ENCODE measurements around the gene CASP10.
"Not testable (repeated sequence)": the region's sequence is repeated elsewhere in the genome, so short reads cannot be mapped to it uniquely, and the experiment has no call there.

CASP10 gene

GRCh38 chr2:201164166-201164565, 18.8 kb upstream of the CASP10 start:
- H3K27me3 ChIP-seq (ENCODE audit: control insufficient read depth, insufficient read depth, low read length) = no peaks in the 10 kb centered on the region
- no peak overlapping the region for H3K9ac ChIP-seq (ENCODE audit: low read length)
- no peak overlapping the region for H3K4me3 ChIP-seq (ENCODE audit: low read length)
- no peaks in the 10 kb centered on the region for H3K4me1 ChIP-seq (ENCODE audit: control insufficient read depth, insufficient read depth, low read length)
- H3K36me3 ChIP-seq (ENCODE audit: control insufficient read depth, insufficient read depth, low read length) = peaks cover 35% of the 10 kb centered on the region
- H3K27ac ChIP-seq (ENCODE audit: low read depth, low read length) = no peak overlapping the region

GRCh38 chr2:201167546-201167945, 15.4 kb upstream of the CASP10 start:
- Histone ChIP-seq H3K9ac (ENCODE audit: low read length) (no peak overlapping the region), H3K36me3 (ENCODE audit: control insufficient read depth, insufficient read depth, low read length) (peaks cover 22% of the 10 kb centered on the region), H3K27ac (ENCODE audit: low read depth, low read length) (no peak overlapping the region), H3K27me3 (ENCODE audit: control insufficient read depth, insufficient read depth, low read length) (no peaks in the 10 kb centered on the region), H3K4me1 (ENCODE audit: control insufficient read depth, insufficient read depth, low read length) (no peaks in the 10 kb centered on the region), H3K4me3 (ENCODE audit: low read length) (no peak overlapping the region)

GRCh38 chr2:201168496-201168895, 14.4 kb upstream of the CASP10 start:
- peaks cover 17% of the 10 kb centered on the region for H3K36me3 ChIP-seq (ENCODE audit: control insufficient read depth, insufficient read depth, low read length)
- not testable (repeated sequence) for H3K27ac ChIP-seq (ENCODE audit: low read depth, low read length); H3K9ac ChIP-seq (ENCODE audit: low read length); H3K4me1 ChIP-seq (ENCODE audit: control insufficient read depth, insufficient read depth, low read length); H3K4me3 ChIP-seq (ENCODE audit: low read length); H3K27me3 ChIP-seq (ENCODE audit: control insufficient read depth, insufficient read depth, low read length)

GRCh38 chr2:201171259-201171814, 11.6 kb upstream of the CASP10 start:
- no peak overlapping the region for H3K4me3 ChIP-seq (ENCODE audit: low read length)
- no peaks in the 10 kb centered on the region for H3K27me3 ChIP-seq (ENCODE audit: control insufficient read depth, insufficient read depth, low read length)
- no peak overlapping the region for H3K27ac ChIP-seq (ENCODE audit: low read depth, low read length)
- H3K4me1 ChIP-seq (ENCODE audit: control insufficient read depth, insufficient read depth, low read length) = no peaks in the 10 kb centered on the region
- peaks cover 3% of the 10 kb centered on the region for H3K36me3 ChIP-seq (ENCODE audit: control insufficient read depth, insufficient read depth, low read length)
- no peak overlapping the region for H3K9ac ChIP-seq (ENCODE audit: low read length)

GRCh38 chr2:201172279-201172678, 10.7 kb upstream of the CASP10 start:
- no peaks in the 10 kb centered on the region for H3K4me1 ChIP-seq (ENCODE audit: control insufficient read depth, insufficient read depth, low read length)
- H3K27me3 ChIP-seq (ENCODE audit: control insufficient read depth, insufficient read depth, low read length) = no peaks in the 10 kb centered on the region
- H3K27ac ChIP-seq (ENCODE audit: low read depth, low read length) = no peak overlapping the region
- peaks cover 3% of the 10 kb centered on the region for H3K36me3 ChIP-seq (ENCODE audit: control insufficient read depth, insufficient read depth, low read length)
- H3K9ac ChIP-seq (ENCODE audit: low read length) = no peak overlapping the region
- no peak overlapping the region for H3K4me3 ChIP-seq (ENCODE audit: low read length)

- Histone ChIP-seq H3K4me3 (ENCODE audit: low read length) (no peak overlapping the region), H3K27ac (ENCODE audit: low read depth, low read length) (no peak overlapping the region), H3K36me3 (ENCODE audit: control insufficient read depth, insufficient read depth, low read length) (no peaks in the 10 kb centered on the region), H3K9ac (ENCODE audit: low read length) (no peak overlapping the region), H3K27me3 (ENCODE audit: control insufficient read depth, insufficient read depth, low read length) (no peaks in the 10 kb centered on the region), H3K4me1 (ENCODE audit: control insufficient read depth, insufficient read depth, low read length) (no peaks in the 10 kb centered on the region)
These were observed 8.3 kb upstream of the CASP10 start for GRCh38 chr2:201174687-201175086.

GRCh38 chr2:201176081-201176481, 6.9 kb upstream of the CASP10 start:
- H3K4me1 ChIP-seq (ENCODE audit: control insufficient read depth, insufficient read depth, low read length) = no peaks in the 10 kb centered on the region
- H3K9ac ChIP-seq (ENCODE audit: low read length) = no peak overlapping the region
- no peaks in the 10 kb centered on the region for H3K36me3 ChIP-seq (ENCODE audit: control insufficient read depth, insufficient read depth, low read length)
- no peak overlapping the region for H3K27ac ChIP-seq (ENCODE audit: low read depth, low read length)
- no peak overlapping the region for H3K4me3 ChIP-seq (ENCODE audit: low read length)
- no peaks in the 10 kb centered on the region for H3K27me3 ChIP-seq (ENCODE audit: control insufficient read depth, insufficient read depth, low read length)

GRCh38 chr2:201180010-201180409, 2.9 kb upstream of the CASP10 start:
- Histone ChIP-seq H3K4me1 (ENCODE audit: control insufficient read depth, insufficient read depth, low read length) (no peaks in the 10 kb centered on the region), H3K9ac (ENCODE audit: low read length) (no peak overlapping the region), H3K4me3 (ENCODE audit: low read length) (no peak overlapping the region), H3K36me3 (ENCODE audit: control insufficient read depth, insufficient read depth, low read length) (no peaks in the 10 kb centered on the region), H3K27ac (ENCODE audit: low read depth, low read length) (no peak overlapping the region), H3K27me3 (ENCODE audit: control insufficient read depth, insufficient read depth, low read length) (no peaks in the 10 kb centered on the region)

- Histone ChIP-seq H3K4me1 (ENCODE audit: control insufficient read depth, insufficient read depth, low read length) (no peaks in the 10 kb centered on the region), H3K27ac (ENCODE audit: low read depth, low read length) (no peak overlapping the region), H3K9ac (ENCODE audit: low read length) (no peak overlapping the region), H3K27me3 (ENCODE audit: control insufficient read depth, insufficient read depth, low read length) (no peaks in the 10 kb centered on the region), H3K36me3 (ENCODE audit: control insufficient read depth, insufficient read depth, low read length) (no peaks in the 10 kb centered on the region), H3K4me3 (ENCODE audit: low read length) (peak overlapping the region; percentile 60)
These were observed 405 bp downstream of the CASP10 start for GRCh38 chr2:201183365-201183727.

GRCh38 chr2:201183835-201184234, 894 bp downstream of the CASP10 start:
- not testable (repeated sequence) for H3K4me1 ChIP-seq (ENCODE audit: control insufficient read depth, insufficient read depth, low read length); H3K27me3 ChIP-seq (ENCODE audit: control insufficient read depth, insufficient read depth, low read length); H3K9ac ChIP-seq (ENCODE audit: low read length); H3K36me3 ChIP-seq (ENCODE audit: control insufficient read depth, insufficient read depth, low read length); H3K27ac ChIP-seq (ENCODE audit: low read depth, low read length)
- peak overlapping the region; percentile 46 for H3K4me3 ChIP-seq (ENCODE audit: low read length)

GRCh38 chr2:201184248-201184647, 1.3 kb downstream of the CASP10 start:
- H3K27ac ChIP-seq (ENCODE audit: low read depth, low read length); H3K36me3 ChIP-seq (ENCODE audit: control insufficient read depth, insufficient read depth, low read length); H3K27me3 ChIP-seq (ENCODE audit: control insufficient read depth, insufficient read depth, low read length); H3K4me1 ChIP-seq (ENCODE audit: control insufficient read depth, insufficient read depth, low read length); H3K9ac ChIP-seq (ENCODE audit: low read length): not testable (repeated sequence)
- peak overlapping the region; percentile 46 for H3K4me3 ChIP-seq (ENCODE audit: low read length)

GRCh38 chr2:201185863-201186262, 2.9 kb downstream of the CASP10 start:
- Histone ChIP-seq H3K27me3 (ENCODE audit: control insufficient read depth, insufficient read depth, low read length) (no peaks in the 10 kb centered on the region), H3K4me1 (ENCODE audit: control insufficient read depth, insufficient read depth, low read length) (no peaks in the 10 kb centered on the region), H3K27ac (ENCODE audit: low read depth, low read length) (no peak overlapping the region), H3K9ac (ENCODE audit: low read length) (no peak overlapping the region), H3K4me3 (ENCODE audit: low read length) (no peak overlapping the region), H3K36me3 (ENCODE audit: control insufficient read depth, insufficient read depth, low read length) (no peaks in the 10 kb centered on the region)

- no peaks in the 10 kb centered on the region for H3K4me1 ChIP-seq (ENCODE audit: control insufficient read depth, insufficient read depth, low read length)
- H3K36me3 ChIP-seq (ENCODE audit: control insufficient read depth, insufficient read depth, low read length) = no peaks in the 10 kb centered on the region
- no peak overlapping the region for H3K9ac ChIP-seq (ENCODE audit: low read length)
- no peak overlapping the region for H3K27ac ChIP-seq (ENCODE audit: low read depth, low read length)
- no peaks in the 10 kb centered on the region for H3K27me3 ChIP-seq (ENCODE audit: control insufficient read depth, insufficient read depth, low read length)
- no peak overlapping the region for H3K4me3 ChIP-seq (ENCODE audit: low read length)
These were observed 4.0 kb downstream of the CASP10 start for GRCh38 chr2:201186982-201187381.

Data from rectal smooth muscle tissue (tissue), 1 donor.